SW 1271 (cell line): ENCODE results near the gene AICDA.

ENCODE experiments used
- DNase-seq, 2 experiments: peaks; one replicate each; lab custom pipeline; 2025; lab: John Stamatoyannopoulos, UW

Gene AICDA

GRCh38 chr12:8554451-8555195 lies 58.0 kb downstream of the AICDA start:
- peak; percentile 20 to 31 for DNase-seq

DNA sequence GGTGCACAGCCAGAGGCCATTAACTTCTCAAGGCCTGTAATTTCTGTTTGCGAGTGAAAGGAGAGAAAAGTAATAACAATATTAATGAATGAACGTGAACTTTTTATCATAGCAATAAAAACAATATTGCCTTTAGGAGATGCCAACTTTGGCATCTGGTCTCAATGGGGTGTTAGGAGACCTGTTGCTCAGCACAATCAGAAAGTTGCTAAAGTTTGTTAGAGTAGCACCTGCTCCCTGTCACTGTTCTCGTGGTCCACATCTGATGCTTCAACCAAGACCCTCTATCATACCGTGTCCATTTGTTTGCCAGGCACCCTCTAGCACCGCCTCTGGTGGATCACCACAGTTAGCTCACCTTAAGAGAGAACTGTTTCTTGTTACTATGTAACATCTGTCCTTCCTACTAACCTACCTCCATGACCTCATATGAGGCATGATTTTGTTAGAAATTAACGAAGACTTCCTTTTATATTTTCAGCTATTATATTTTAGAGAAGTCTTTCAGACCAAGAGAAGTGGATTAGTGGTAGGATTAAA lies 59.5 kb downstream of the AICDA start:
- DNase-seq, result no peak
